ENCODE data around the gene TPP1.

TPP1 gene

DNA sequence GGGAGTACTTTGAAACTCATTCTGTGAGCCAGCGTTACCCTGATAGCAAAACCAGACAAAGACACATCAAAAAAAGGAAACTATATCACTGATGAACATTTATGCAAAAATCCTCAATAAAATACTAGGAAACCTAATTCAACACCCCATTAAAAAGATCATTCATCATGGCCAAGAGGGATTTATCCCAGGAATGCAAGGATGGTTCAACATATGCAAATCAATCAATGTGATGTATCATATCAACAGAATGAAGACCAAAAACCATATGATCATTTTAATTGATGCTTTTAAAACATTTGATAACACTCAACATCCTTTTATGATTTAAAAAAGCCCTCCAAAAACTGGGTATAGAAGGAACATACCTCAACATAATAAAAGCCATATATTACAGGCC lies 35.6 kb downstream of the TPP1 start:
- no peak for DNase-seq

DNA sequence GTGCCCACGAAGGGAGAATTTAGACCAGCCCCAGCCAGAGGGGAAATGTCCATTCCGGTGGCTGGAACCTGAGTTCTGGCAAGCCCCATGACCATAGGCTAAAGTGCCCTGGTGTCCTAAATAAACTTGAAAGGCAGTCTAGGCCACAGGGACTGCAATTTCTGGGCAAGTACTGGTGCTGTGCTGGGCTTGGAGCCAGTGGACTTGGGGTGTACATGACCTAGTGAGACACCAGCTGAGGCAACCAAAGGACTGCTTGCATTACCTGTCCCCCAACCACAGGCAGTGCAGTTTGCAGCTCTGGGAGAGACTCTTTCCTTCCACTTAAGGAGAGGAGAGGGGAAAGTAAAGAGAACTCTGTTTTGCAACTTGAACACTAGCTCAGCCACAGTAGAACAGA lies 39.5 kb downstream of the TPP1 start:
- no peak for DNase-seq

DNA sequence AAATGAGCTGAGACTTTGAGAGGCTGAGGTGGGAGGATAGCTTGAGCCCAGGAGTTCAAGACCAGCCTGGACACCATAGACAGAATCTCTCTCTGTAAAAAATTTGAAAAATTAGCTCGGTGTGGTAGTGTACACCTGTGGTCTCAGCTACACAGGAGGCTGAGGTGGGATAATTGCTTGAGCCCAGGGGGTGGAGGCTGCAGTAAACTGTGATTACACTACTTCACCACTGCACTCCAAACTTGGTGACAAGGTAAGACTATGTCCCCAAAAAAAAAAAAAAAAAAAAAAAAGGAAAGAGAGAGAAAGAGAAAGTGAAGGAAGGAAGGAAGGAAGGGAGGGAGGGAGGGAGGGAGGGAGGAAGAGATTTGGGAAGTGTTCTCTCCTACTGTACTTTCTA lies 41.1 kb downstream of the TPP1 start:
- no peak for DNase-seq

DNA sequence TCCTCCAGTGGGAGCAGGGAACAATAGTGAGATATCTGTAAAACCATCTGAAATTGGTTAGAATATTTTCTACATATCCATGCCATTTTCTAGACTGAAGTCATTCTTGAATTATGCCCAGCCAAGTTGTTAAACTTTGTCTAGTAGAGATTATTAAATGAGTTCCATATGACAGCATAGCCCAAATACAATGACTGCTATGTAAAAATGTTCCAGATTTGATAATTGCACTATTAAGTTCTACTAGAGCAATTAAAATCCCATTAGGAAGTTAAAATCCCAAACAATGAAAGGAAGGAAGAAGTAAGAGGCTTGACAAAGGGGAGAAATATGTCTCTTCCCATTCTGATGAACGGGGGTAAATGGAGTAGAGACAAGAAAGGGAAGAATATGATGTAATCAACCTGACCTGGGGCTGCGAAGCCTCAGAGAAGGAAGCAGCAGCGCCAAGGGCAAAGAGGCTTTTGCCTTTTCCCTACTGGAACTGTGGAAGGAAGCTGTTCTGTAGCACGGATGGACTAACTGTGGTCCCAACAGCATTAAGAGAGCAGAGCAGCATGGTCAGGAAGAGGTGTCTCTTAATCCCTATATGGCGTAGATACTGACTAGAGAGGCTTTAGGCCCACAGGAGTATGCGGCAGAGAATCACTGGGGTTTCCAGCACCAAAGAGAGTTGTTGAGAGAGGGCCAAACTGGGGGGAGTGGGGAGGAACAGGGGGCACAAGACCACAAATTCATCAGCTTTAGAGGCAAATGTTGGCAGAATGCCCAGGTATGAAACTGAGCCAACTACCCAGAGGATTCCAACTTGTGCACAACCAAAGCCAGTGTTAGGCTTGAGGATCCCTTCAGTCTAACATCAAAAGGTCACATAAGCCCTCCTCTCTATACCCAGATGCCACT lies 42.5 kb downstream of the TPP1 start:
- no peak for DNase-seq

DNA sequence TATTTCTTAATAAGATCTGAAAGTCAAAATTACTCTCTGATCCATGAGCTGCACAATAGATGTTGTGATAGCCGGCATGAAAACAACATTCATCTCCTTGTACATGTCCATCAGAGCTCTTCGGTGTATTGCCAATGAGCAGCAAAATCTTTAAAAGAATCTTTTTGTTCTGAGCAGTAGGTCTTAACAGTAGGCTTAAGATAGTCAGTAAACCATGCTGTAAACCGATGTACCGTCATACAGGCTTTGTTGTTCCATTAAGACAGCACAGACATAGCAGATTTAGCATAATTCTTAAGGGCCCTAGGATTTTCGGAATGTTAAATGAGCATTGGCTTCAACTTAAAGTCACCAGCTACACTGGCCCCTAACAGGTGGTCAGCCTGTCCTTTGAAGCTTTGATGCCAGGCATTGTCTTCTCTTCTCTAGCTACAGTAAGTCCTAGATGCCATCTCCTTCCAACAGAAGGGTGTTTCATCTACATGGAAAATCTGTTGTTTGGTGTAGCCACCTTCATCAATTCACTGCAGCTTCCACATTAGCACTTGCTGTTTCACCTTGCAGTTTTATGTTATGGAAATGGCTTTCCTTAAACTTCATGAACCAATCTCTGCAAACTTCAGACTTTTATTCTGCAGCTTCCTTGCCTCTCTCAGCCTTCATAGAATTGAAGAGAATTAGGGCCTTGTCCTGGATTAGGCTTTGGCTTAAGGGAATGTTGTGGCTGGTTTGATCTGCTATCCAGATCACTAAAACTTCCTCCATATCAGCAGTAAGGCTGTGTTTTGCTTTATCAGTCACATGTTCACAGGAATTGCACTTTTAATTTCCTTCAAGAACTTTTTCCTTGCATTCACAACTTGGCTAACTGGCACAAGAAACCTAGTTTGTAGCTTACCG lies 44.2 kb downstream of the TPP1 start:
- no peak for DNase-seq

DNA sequence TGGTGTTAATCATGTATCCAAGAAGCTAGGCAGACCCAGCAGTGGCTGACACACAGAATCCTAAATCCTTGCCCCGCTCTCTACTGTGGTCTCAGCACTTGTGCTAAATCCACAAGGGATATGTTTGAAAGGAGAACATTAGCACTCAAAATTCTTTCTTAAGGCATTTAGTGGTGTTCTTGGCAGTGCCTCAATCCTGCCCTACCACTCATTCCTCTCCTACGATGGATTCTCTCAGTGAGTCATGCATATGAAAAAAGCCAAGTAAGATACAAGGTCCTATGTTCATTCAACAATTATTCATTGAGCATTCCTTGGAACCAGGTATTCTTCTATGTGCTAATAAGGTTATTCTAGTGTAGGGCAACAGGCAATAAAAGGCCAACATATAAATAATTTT lies 47.0 kb downstream of the TPP1 start:
- DNase-seq = no peak

DNA sequence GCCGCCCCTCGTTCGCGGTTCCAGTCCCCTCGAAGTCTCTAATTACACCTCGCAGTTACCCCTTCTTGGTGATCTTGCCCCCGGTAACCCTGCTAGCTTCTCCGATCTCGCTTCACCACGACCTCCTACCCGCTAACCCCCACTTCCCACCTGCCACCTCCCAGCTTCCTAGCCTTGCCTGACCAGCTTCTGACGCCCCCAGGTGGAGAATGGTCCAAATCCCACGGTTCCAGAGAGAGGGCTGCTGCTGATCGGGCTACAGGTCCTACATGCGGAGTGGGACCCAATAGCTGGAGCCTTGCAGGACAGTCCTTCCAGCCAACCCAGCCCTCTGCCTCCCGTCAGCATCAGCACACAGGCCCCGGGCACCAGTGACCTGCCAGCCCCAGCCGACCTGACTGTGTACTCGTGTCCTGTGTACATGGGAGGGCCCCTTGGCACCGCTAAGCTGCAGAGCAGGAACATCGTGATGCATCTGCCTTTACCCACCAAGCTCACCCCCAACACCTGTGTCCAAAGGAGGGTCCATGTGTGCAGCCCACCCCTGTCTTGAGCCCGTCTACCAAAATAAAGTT lies 47.7 kb downstream of the TPP1 start:
- no peak for DNase-seq

DNA sequence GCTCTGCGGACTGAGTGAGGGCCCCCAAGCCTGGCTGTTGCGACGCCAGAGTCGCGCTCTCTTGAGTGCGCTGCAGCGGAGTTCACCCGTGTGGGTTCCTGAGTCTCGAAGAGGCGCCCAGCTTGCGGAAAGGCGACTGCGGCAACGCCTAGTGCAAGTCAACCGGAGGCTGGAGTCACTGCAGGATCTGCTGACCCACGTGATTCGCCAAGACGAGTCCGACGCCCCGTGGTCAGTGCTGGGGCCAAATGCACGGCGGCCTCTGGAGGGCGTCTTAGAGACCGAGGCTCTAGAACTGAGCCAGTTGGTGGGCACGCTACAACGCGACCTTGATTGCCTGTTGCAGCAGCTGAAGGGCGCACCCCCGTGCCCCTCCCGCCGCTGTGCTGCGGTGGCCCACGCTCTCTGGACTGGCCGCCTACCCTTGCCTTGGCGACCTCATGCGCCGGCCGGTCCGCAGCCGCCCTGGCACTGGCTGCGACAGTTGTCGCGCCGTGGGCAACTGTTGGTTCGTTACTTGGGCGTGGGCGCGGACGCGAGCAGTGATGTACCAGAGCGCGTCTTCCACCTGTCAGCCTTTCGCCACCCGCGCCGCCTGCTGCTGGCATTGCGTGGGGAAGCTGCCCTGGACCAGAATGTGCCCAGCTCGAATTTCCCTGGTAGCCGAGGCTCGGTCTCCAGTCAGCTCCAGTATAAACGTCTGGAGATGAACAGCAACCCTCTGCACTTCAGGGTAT lies 48.4 kb downstream of the TPP1 start:
- DNase-seq = no peak

DNA sequence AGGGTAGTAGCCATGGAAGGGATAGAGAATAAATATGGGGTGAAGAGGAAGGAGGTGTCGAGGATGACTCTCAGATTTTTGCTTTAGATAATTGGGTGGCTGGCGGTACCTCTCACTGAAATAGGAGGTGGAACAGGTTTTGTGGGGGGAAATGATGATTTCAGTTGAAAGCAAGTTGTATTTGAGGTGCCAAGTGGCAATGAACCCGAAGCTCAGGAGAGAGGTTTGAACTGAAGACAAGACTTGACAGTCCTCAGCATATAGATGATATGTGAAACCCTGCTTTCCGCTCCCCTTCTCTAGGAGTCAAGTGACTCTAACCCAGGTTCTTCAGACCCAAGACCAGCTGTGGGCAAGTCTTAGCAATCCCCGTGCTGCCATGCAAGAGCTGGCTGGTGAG lies 49.5 kb downstream of the TPP1 start:
- no peak for DNase-seq

DNA sequence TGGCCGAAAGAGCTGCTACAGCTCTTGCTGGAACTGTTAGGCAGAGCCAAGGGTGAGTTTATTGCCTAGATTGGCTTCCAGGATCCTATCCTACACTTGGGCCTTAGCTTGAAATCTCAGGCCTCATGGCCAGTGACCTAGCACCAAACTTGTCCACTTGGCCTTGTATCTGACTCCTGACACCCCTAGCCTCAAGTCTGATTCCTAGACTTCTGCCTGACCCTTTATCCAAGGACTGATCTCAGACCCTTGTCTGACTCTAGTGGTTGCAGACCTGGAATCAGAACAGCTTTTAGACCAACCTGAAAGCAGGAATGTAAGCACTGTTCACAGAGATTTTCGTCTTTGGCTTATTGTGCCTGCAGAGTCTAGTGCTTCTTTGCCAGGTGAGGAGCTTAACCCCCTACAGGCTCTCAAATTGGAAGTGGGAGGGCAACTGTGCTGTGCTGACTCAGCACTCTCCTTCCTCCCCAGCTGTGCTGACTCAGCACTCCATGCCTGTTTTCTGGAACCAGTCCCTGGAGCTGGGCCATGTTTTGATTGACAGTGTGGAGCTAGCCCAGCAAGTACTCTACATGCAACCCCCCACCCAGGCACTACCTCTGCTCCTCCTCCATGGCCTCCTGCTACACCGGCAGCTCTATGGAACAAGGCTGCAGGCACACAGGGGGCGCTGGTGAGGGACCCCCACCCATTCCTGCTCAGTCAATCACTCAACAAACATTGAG lies 50.9 kb downstream of the TPP1 start:
- no peak for DNase-seq

DNA sequence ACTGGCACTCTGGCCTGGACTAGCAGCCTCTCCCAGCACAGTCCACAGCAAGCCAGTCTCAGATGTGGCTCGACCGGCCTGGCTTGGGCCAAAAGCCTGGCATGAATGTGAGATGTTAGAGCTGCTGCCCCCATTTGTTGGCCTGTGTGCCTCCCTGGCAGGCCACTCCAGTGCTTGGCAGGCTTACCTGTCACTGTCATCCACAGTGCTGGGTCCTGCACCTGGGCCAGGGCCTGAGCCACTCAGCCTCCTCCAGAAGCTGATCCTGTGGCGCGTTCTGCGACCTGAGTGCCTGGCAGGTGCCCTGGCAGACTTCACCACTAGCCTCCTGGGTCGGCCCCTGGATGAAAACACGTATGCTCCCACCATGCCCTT lies 51.9 kb downstream of the TPP1 start:
- DNase-seq = no peak

DNA sequence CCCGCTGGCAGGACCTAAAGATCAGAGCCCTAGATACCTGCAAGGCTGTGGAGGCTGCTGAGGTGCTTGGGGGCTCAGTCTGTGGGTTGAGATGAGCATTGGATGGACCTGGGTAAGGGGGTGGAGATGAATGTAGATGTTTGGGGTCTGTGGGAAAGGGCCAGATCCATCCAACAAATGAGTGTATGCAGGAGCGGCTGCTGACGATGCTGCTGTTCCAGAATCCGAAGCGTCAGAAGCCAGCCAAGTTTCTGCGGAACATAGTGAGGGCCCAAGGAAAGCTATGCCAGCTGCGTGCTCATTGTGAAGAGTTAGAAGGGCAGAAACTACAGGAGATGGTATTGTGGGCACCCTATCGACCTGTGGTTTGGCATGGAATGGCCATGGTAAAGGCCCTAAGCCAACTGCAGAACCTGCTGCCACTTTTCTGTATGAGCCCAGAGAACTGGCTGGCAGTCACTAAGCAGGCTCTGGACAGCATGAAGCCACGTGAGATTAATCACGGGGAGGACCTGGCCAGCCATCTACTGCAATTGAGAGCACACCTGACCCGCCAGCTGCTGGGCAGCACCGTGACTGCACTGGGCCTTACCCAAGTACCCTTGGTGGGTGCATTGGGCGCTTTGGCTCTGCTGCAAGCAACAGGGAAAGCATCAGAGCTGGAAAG lies 52.4 kb downstream of the TPP1 start:
- DNase-seq = no peak

DNA sequence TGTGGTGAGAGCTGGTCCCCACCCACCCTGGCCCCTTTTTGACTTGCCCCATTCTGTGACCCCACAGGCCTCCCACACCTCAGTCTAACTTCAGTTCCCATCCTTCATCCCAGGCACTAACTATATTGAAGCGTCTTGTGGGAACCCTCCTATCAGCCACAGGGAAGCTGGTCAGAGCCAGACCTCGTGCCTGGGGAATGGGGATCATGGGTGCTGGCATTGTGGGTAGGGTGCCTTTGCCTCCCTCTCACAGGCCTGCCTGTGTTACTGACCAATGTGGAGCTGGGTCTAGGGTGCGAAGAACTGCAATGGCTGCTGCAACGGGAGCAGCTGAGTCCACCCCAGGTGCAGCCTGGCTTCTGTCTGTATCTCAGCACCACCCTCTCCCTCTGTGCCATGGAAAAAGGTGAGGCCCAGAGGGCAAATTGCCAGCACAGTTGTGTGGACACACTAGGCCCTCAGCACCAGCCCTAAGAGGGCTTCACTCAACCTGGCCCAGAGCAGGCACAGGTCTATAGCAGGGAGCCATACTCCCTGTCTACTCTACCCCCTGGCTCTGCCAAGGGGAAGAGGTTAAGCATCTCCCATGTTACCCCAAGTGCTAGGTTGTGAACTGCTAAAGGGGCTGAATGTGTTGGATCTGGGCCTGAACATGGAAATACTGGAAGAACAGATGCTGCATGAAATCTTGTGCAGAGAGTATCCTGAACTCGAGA lies 53.1 kb downstream of the TPP1 start:
- DNase-seq = no peak

DNA sequence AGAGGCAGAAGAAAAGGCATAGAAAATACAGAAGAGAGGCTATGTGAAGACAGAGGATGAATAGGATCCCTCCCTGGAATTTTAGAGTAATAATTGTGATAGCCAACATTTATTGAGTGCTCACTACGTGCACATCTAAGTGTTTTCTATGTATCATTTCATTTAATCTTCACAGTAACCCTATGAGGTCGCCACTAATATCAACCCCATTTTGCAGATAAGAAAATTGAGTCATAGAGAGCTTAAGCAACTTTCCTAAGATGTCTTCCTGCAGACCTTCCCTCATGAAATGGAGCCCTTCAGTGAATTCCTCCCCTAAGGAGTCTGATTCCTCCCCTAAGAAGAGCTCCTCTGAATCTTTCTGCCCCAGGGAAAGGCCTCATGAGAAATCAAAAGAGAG lies 53.9 kb downstream of the TPP1 start:
- no peak for DNase-seq

DNA sequence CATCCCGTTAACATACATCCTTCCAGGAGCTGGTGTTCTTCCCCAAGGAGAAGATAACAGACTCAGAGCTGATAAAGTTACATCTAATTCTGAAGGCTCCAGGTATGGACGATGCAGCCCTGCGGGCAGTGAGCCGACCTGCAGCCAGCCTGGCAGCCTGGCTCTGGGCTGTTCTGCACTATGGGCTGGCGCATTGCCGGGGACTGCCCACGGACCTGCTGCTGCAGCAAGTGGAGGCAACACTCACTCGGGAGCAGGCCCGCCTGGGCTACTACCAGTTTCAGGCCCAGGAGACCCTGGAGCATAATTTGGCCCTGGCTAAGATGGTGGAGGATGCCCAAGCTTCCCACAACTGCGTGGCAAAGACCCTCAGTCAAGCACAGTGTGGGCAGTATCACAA lies 55.6 kb downstream of the TPP1 start:
- no peak for DNase-seq

DNA sequence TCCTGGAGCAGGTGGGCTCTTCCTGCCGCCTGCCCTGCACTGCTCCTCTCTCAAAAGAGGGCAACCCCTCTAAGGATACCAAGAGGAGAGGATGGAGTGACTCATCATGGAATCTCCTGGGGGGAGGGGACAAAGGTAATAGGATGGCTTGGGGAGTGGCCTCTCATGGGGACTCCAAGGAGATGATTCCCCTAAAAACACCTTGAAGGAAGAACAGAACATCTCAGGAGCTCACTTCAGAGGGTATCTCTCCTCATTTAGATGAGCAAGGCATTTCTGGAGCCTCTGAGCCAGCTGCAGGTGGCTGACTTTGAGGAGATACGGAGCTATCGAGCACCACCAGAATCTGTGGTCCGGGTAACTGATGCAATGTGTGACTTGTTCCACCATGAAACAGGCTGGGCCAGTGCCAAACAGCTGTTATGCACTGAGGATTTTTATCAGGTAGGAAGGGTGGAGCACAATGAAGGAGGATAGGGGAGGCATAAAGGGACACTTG lies 56.1 kb downstream of the TPP1 start:
- DNase-seq = no peak
